GM23248 (cell line): ENCODE measurements around the gene LIN37.

ENCODE experiments used
- EZH2 ChIP-seq: fragments of 200-600 bp; sonication (generic); IDR thresholded peaks from 2 replicates; pipeline ENCODE4 v1.6.1; 2018; ENCODE audit warnings: antibody characterized with exemption, mild to moderate bottlenecking; ENCODE audit not compliant: insufficient read depth, poor library complexity, severe bottlenecking
- EZH2phosphoT487 ChIP-seq: fragments of 200-600 bp; sonication (generic); IDR thresholded peaks from 2 replicates; pipeline ENCODE4 v1.6.1; 2018; ENCODE audit warnings: antibody characterized with exemption, moderate library complexity, mild to moderate bottlenecking, low read depth; ENCODE audit not compliant: insufficient read depth

DNA sequence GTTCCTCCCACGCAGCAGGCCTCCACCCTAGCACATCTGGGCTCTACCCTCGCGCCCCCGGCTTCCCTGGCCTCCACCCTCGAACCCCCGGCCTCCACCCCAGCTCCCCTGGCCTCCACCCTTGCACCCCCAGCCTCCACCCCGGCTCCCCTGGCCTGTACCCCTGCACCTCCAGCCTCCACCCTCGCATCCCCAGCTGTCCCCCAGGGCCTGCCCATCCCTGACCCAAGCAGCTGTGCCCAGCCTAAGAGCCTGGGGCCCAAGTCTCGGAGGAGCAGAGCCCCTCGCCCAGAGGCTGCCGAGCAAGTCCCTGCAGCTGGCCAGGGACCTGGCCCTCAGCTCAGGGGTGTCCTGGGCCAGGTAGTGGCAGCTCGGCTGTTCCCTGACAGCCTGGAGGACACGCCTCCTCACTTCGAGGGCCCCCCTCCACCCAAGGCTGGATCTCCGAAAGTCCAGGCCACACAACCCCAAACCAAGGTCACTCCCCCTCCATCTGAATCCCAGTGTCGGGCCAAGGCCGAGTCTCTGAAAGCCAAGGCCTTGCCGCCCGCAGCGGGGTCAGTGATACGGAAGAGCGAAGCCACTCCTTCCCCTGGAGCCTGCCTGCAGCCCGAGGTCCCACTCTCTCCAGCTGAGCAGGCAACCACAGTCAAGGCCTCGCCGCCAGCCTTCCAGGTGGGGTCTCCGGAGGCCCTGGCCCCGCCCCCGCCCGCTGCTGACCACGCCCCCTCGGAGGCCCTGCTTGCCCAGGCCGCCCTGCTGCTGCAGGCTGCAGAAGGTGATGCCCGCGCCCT, 19.1 kb downstream of the LIN37 start:
- TF ChIP-seq EZH2phosphoT487 (no peak), EZH2 (no peak)
